Loucy (cell line): ENCODE results near the gene MAPK6.

Experiments used
- CTCF ChIP-seq: fragments of 200-600 bp; sonication (generic); conservative IDR thresholded peaks from 2 replicates; pipeline ENCODE4 v1.5.1; 2014; ENCODE audit warnings: mild to moderate bottlenecking, antibody characterized with exemption, low read length
- EZH2phosphoT487 ChIP-seq: fragments of 200-600 bp; IDR thresholded peaks from 2 replicates; pipeline ENCODE4 v1.6.1; 2018; ENCODE audit warnings: antibody characterized with exemption, mild to moderate bottlenecking, moderate library complexity, borderline replicate concordance

GRCh38 chr15:52100807-52101442 lies 81.9 kb downstream of the MAPK6 start:
- TF ChIP-seq CTCF (no peak), EZH2phosphoT487 (no peak)
